Fibroblast of mammary gland (primary cell): ENCODE measurements around the gene ELMO1.

Source experiments
- DNase-seq: peaks from one replicate; pipeline ENCODE4 v3.0.0-alpha.2; 2010; ENCODE audit warnings: low read depth
- H3K4me3 ChIP-seq: 2 replicates; pipeline ENCODE4 v1.5.1; 2011; ENCODE audit warnings: low read depth, mild to moderate bottlenecking, low read length, moderate library complexity; ENCODE audit not compliant: control insufficient read depth
- CTCF ChIP-seq: conservative IDR thresholded peaks from 2 replicates; pipeline ENCODE4 v1.5.1; 2011; ENCODE audit warnings: low read depth, low read length, inconsistent platforms; ENCODE audit not compliant: control insufficient read depth, insufficient read depth

ELMO1 gene

GRCh38 chr7:36942955-36943354 is 505.7 kb downstream of the ELMO1 start:
- H3K4me3 ChIP-seq: no peak overlapping the region
- no peak for TF ChIP-seq CTCF
- DNase-seq: no peak

GRCh38 chr7:36942541-36942940 is 506.1 kb downstream of the ELMO1 start:
- H3K4me3 ChIP-seq: no peak overlapping the region
- TF ChIP-seq CTCF: no peak
- DNase-seq: no peak

GRCh38 chr7:36942025-36942424 is 506.6 kb downstream of the ELMO1 start:
- TF ChIP-seq CTCF: no peak

GRCh38 chr7:36941359-36941758 is 507.3 kb downstream of the ELMO1 start:
- H3K4me3 ChIP-seq: no peak overlapping the region
- TF ChIP-seq CTCF: no peak
- DNase-seq: no peak

More at GRCh38 chr7:36942025-36942424, 506.6 kb downstream of the ELMO1 start:
- no peak overlapping the region for H3K4me3 ChIP-seq
- no peak for DNase-seq

- DNase-seq: no peak
- TF ChIP-seq CTCF: no peak
- H3K4me3 ChIP-seq: no peak overlapping the region
Observed at GRCh38 chr7:36939816-36940215, 508.8 kb downstream of the ELMO1 start.

- no peak overlapping the region for H3K4me3 ChIP-seq
- no peak for TF ChIP-seq CTCF
- DNase-seq: no peak
Observed at GRCh38 chr7:36937754-36938563, 510.7 kb downstream of the ELMO1 start.
